ENCODE data around the gene KMT2C. TPM values are rescaled to one million over a fixed set of nuclear protein-coding genes. Genes with fewer than 3 reads are reported as not detected.

The KMT2C gene
- total RNA-seq, 1 donor from 2014 or later = 36.0 TPM

DNA sequence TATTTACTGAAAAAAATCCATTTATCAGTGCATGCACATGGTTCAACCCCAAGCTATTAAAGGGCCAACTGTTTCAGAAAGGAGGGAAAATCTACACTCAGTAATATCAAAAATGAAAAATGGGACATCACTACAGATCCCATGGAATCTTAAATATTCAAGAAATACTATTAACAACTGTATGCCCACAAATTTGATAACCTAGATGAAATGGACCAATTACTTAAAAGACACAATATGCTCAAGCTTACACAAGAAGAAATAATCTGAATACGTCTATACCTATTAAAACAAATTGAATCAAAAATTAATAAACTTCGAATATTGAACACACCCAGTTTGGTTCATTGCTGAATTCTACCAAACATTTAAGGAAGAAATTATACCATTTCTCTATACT is 87.9 kb downstream of the KMT2C start:
- no peaks in the 10 kb centered on the region for H3K27me3 ChIP-seq
- no peak for DNase-seq (ENCODE audit: low spot score in 2 of 2)
- intact Hi-C loops (cut with DNase I) = no loop called here
- TF ChIP-seq, protein P1, sequence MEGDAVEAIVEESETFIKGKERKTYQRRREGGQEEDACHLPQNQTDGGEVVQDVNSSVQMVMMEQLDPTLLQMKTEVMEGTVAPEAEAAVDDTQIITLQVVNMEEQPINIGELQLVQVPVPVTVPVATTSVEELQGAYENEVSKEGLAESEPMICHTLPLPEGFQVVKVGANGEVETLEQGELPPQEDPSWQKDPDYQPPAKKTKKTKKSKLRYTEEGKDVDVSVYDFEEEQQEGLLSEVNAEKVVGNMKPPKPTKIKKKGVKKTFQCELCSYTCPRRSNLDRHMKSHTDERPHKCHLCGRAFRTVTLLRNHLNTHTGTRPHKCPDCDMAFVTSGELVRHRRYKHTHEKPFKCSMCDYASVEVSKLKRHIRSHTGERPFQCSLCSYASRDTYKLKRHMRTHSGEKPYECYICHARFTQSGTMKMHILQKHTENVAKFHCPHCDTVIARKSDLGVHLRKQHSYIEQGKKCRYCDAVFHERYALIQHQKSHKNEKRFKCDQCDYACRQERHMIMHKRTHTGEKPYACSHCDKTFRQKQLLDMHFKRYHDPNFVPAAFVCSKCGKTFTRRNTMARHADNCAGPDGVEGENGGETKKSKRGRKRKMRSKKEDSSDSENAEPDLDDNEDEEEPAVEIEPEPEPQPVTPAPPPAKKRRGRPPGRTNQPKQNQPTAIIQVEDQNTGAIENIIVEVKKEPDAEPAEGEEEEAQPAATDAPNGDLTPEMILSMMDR (IDR thresholded peaks at IDR 0.05) = no peak
- H3K4me3 ChIP-seq = no peak overlapping the region
- peaks cover 0 to 15% of the 10 kb centered on the region in 2 donors for H3K36me3 ChIP-seq
- H3K27ac ChIP-seq = no peak overlapping the region
- H3K9me3 ChIP-seq = no peaks in the 10 kb centered on the region
- H3K4me1 ChIP-seq = no peaks in the 10 kb centered on the region

DNA sequence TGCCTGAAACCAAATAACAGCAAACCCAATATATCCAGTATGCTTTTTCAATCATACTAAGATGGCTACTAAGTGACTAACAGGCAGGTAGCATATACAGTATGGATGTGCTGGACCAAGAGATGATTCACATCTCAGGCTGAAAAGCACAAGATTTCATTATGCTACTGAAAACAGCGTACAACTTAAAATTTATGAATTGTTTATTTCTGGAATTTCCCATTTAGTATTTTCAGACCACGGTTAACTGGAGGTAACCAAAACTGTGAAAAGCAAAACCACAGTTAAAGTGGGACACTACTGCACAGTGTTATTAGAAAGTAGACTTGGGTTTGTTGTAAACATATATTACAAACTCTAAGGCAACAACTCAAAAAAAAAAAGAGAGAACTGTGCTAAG is 91.5 kb downstream of the KMT2C start:
- Histone ChIP-seq H3K4me3 (no peak overlapping the region), H3K27me3 (no peaks in the 10 kb centered on the region), H3K9me3 (no peaks in the 10 kb centered on the region), H3K36me3 (peaks cover 0 to 14% of the 10 kb centered on the region in 2 donors), H3K4me1 (peaks cover 0 to 3% of the 10 kb centered on the region in 2 donors), H3K27ac (no peak overlapping the region)
- no peak for DNase-seq (ENCODE audit: low spot score in 2 of 2)
- intact Hi-C loops (cut with DNase I) = loop anchor here (5.0 kb wide), 2 partner anchors 93 to 363 kb away; partner anchors contain the start of gene KMT2C
- TF ChIP-seq, protein P1 (IDR thresholded peaks at IDR 0.05) = no peak

GRCh38 chr7:152342796-152343195 is 93.0 kb downstream of the KMT2C start:
- H3K36me3 ChIP-seq = peaks cover 0 to 8% of the 10 kb centered on the region in 2 donors
- DNase-seq (ENCODE audit: low spot score in 2 of 2) = no peak
- no peaks in the 10 kb centered on the region for H3K27me3 ChIP-seq
- TF ChIP-seq, protein P1 (IDR thresholded peaks at IDR 0.05) = no peak
- intact Hi-C loops (cut with DNase I) = loop anchor here (5.0 kb wide), 2 partner anchors 95 to 365 kb away; partner anchors contain the start of gene KMT2C
- no peaks in the 10 kb centered on the region for H3K9me3 ChIP-seq
- H3K4me3 ChIP-seq = no peak overlapping the region
- H3K27ac ChIP-seq = no peak overlapping the region
- peaks cover 0 to 8% of the 10 kb centered on the region in 2 donors for H3K4me1 ChIP-seq

DNA sequence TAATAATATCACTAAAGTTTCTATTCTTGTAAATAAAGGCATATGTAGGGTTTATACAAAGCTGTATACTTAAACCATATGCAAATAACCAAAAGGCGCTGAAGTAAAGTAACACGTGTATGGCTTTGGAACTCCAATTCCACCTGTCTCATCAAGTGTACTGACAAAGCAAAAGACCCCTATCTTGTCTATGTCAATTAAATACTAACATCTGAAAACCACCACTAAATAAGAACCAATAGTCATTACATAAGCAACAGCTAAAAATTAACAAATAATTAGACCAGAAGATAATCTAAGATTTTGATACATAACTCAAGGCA is 93.9 kb downstream of the KMT2C start:
- Histone ChIP-seq H3K27me3 (no peaks in the 10 kb centered on the region), H3K27ac (no peak overlapping the region), H3K4me3 (no peak overlapping the region), H3K4me1 (peaks cover 0 to 12% of the 10 kb centered on the region in 2 donors), H3K36me3 (no peaks in the 10 kb centered on the region), H3K9me3 (no peaks in the 10 kb centered on the region)
- TF ChIP-seq, protein P1 (IDR thresholded peaks at IDR 0.05) = no peak
- intact Hi-C loops (cut with DNase I) = loop anchor here (5.0 kb wide), 2 partner anchors 95 to 365 kb away; partner anchors contain the start of gene KMT2C
- no peak for DNase-seq (ENCODE audit: low spot score in 2 of 2)

DNA sequence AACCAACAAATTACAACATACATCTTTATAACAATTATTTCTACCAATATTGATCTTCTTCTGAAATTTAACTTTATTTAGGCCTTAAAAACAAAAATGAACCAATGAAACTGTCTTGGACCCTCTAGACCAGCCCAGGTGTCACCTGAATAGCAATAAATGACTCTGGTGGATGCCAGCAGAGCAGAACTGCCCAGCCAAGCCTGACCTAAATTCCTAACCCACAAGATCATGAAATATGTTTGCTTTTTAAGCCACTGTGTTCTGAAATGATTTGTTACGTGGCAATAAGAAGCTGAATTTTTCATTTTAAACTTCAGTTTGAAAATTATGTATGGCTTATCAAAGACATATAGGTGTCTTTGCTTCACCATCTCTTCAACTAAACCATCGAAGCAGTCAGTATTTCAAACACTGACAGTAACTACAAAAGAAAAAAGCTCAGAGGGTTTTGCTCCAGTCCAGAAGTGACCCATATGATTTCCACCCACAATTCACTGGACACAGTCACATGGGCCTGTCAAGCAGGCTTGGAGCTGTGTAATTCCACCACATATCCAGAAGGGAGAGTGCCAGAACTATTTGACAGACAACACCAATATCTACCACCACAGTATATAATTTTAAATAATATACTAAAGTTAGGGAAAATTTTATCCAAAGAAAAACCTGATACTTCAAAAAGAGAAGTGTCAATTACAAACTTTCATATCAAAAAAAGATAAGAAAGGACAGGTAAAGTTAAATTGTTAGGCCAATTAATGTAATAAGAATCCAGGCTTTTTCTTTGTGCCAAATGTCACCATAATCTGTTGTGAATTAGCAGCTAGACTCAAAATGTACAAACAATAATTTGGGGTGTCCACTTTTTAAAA is 94.5 kb downstream of the KMT2C start:
- intact Hi-C loops (cut with DNase I) = loop anchor here (5.0 kb wide), 2 partner anchors 96 to 366 kb away; partner anchors contain the start of gene KMT2C
- H3K27ac ChIP-seq = peak overlapping the region in 1 of 2 donors; percentile 20
- TF ChIP-seq, protein P1 (IDR thresholded peaks at IDR 0.05) = peak in 2 of 3 experiments; percentile 48 to 52
- no peak for DNase-seq (ENCODE audit: low spot score in 2 of 2)
- H3K27me3 ChIP-seq = no peaks in the 10 kb centered on the region
- H3K4me1 ChIP-seq = peaks cover 0 to 16% of the 10 kb centered on the region in 2 donors
- H3K36me3 ChIP-seq = no peaks in the 10 kb centered on the region
- no peaks in the 10 kb centered on the region for H3K9me3 ChIP-seq
- no peak overlapping the region for H3K4me3 ChIP-seq

Data from ascending aorta (tissue), 2 donors.